ENCODE results near the gene ATG14.

The ATG14 gene

DNA sequence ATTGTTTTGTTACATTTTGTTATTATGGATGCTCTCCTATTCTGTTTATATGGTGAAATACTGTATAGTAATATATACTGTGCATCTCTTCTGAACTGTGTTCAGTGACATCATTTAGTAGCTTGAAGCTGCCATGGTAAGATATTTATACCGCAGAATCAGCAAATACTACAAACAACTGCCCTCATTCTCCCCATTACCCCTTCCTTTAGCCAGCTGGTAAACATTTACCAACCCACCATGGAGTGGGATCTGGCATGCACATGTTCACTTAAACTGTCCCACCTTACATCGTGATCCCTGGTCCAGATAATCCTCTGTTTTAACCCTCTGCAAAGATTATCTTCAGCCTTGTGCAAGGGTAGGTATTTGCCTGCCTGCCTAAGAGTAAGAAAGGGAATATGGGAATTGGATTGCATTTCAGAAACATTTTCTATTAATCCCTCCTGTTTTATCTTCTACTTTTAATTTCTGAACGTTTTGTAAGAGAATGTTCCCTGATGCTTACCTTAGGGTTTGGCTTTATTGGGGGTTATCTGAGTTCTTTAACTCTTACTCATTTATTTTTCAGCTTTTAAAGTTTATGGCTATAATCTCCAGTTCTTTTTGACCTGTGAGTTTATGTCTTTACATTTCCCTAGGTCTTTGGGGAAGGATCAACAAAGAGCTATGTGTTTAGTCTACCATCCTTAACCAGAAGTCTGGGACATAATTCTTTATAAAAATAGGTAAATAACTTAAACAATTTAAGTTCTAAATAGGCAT is 93.9 kb downstream of the ATG14 start:
- no peak for DNase-seq (ENCODE audit: extremely low read depth, low read depth)
- no peak overlapping the region for H3K4me3 ChIP-seq (replicated peaks; ENCODE audit: low read depth, low read length)
- no peak for TF ChIP-seq CTCF (IDR thresholded peaks at IDR 0.05; ENCODE audit: low read depth, low read length, missing control alignments)

DNA sequence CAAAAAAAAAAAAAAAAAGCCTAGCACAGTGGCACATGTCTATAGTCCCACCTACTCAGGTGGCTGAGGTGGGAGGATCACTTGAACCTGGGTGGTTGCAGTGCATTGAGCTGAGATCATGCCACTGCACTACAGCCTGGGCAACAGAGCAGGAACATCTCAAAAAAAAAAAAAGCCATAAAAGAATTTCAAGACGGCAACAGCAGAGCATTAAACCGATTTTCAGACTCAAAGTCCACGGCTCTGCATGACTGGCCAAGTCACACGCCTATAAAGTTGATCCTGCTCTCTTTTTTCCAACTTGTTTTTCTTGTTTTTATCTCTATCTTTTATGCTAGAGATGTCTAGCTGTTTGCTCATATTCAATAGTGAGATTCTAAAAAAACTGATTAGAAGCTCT is 95.1 kb downstream of the ATG14 start:
- DNase-seq (ENCODE audit: extremely low read depth, low read depth) = no peak
- no peak for TF ChIP-seq CTCF (IDR thresholded peaks at IDR 0.05; ENCODE audit: low read depth, low read length, missing control alignments)
- no peak overlapping the region for H3K4me3 ChIP-seq (replicated peaks; ENCODE audit: low read depth, low read length)

All from HFF-Myc (cell line).